SK-N-SH treated with all-trans-retinoic acid at 6 μM for 48 hours (cell line): ENCODE data around the gene CPPED1.
A peak's percentile ranks its signal among the peaks of the same experiment; 100 is the strongest.

ENCODE experiments used
- ATAC-seq: fragments of 200-7000 bp; cut with Tn5 transposase; 3 replicates; pipeline ENCODE4 v1.9.1; 2020; ENCODE audit warnings: mild to moderate bottlenecking, moderate library complexity
- ARNTL ChIP-seq: fragments of 450-650 bp; formaldehyde crosslinking; IDR thresholded peaks from 2 replicates; pipeline ENCODE4 v1.5.0; 2020; ENCODE audit warnings: low read depth, mild to moderate bottlenecking, moderate library complexity, borderline replicate concordance
- BACH2 ChIP-seq: fragments of 250-450 bp; sonication (Bioruptor Pico); IDR thresholded peaks from 2 replicates; pipeline ENCODE4 v1.9.0; 2021; ENCODE audit warnings: mild to moderate bottlenecking, borderline replicate concordance
- CSDC2 ChIP-seq: fragments of 250-450 bp; sonication (Bioruptor Pico); IDR thresholded peaks from 2 replicates; pipeline ENCODE4 v1.5.0; 2020; ENCODE audit warnings: mild to moderate bottlenecking, moderate library complexity
- GLIS3 ChIP-seq: fragments of 250-450 bp; sonication (Bioruptor Pico); IDR thresholded peaks from 2 replicates; pipeline ENCODE4 v1.5.0; 2020; ENCODE audit warnings: mild to moderate bottlenecking, moderate library complexity
- ISL1 ChIP-seq: fragments of 250-450 bp; sonication (Bioruptor Pico); IDR thresholded peaks from 2 replicates; pipeline ENCODE4 v2.1.2; 2022; ENCODE audit warnings: mild to moderate bottlenecking, moderate library complexity
- OSR1 ChIP-seq: fragments of 250-450 bp; sonication (Bioruptor Pico); IDR thresholded peaks from 2 replicates; pipeline ENCODE4 v1.8.0; 2022; ENCODE audit warnings: moderate library complexity, mild to moderate bottlenecking, inconsistent platforms
- PPARA ChIP-seq: fragments of 250-450 bp; sonication (Bioruptor Pico); IDR thresholded peaks from 2 replicates; pipeline ENCODE4 v1.5.0; 2020; ENCODE audit warnings: mild to moderate bottlenecking, borderline replicate concordance
- RARB ChIP-seq: fragments of 250-450 bp; sonication (Bioruptor Pico); IDR thresholded peaks from 2 replicates; pipeline ENCODE4 v1.8.0; 2021; ENCODE audit warnings: mild to moderate bottlenecking, moderate library complexity
- SNAI2 ChIP-seq: fragments of 250-450 bp; sonication (Bioruptor Pico); IDR thresholded peaks from 2 replicates; pipeline ENCODE4 v1.5.0; 2020; ENCODE audit warnings: mild to moderate bottlenecking, moderate library complexity
- TCF4 ChIP-seq: fragments of 250-450 bp; sonication (Bioruptor Pico); IDR thresholded peaks from 2 replicates; pipeline ENCODE4 v1.8.0; 2021; ENCODE audit warnings: mild to moderate bottlenecking, moderate library complexity, borderline replicate concordance
- TOX ChIP-seq: fragments of 250-450 bp; sonication (Bioruptor Pico); IDR thresholded peaks from 2 replicates; pipeline ENCODE4 v1.8.0; 2021; ENCODE audit warnings: mild to moderate bottlenecking, moderate library complexity, borderline replicate concordance
- ZC3H10 ChIP-seq: fragments of 250-450 bp; sonication (Bioruptor Pico); IDR thresholded peaks from 2 replicates; pipeline ENCODE4 v1.5.1; 2021; ENCODE audit warnings: mild to moderate bottlenecking, moderate library complexity
- ZFP3 ChIP-seq: fragments of 250-450 bp; sonication (Bioruptor Pico); IDR thresholded peaks from 2 replicates; pipeline ENCODE4 v1.5.0; 2020; ENCODE audit warnings: mild to moderate bottlenecking, moderate library complexity
- ZFP30 ChIP-seq: fragments of 450-650 bp; formaldehyde crosslinking; IDR thresholded peaks from 2 replicates; pipeline ENCODE4 v1.5.0; 2022; ENCODE audit warnings: mild to moderate bottlenecking, moderate library complexity
- ZNF70 ChIP-seq: fragments of 450-650 bp; formaldehyde crosslinking; IDR thresholded peaks from 2 replicates; pipeline ENCODE4 v1.5.0; 2020; ENCODE audit warnings: mild to moderate bottlenecking, moderate library complexity
- ZNF8 ChIP-seq: fragments of 450-650 bp; formaldehyde crosslinking; IDR thresholded peaks from 2 replicates; pipeline ENCODE4 v1.5.0; 2020; ENCODE audit warnings: mild to moderate bottlenecking, moderate library complexity
- TF ChIP-seq, protein P1 (sequence below): fragments of 250-450 bp; sonication (Bioruptor Pico); IDR thresholded peaks from 2 replicates; pipeline ENCODE4 v1.5.1; 2020; ENCODE audit warnings: low read depth, mild to moderate bottlenecking, moderate library complexity
- TF ChIP-seq, protein P2 (sequence below): fragments of 250-450 bp; sonication (Bioruptor Pico); IDR thresholded peaks from 2 replicates; pipeline ENCODE4 v1.8.0; 2020; ENCODE audit warnings: mild to moderate bottlenecking, moderate library complexity, borderline replicate concordance
- TF ChIP-seq, protein P3 (sequence below): fragments of 250-450 bp; sonication (Bioruptor Pico); IDR thresholded peaks from 2 replicates; pipeline ENCODE4 v1.5.1; 2021; ENCODE audit warnings: mild to moderate bottlenecking, moderate library complexity
- TF ChIP-seq, protein P4 (sequence below): fragments of 250-450 bp; sonication (Bioruptor Pico); IDR thresholded peaks from 2 replicates; pipeline ENCODE4 v1.5.0; 2020; ENCODE audit warnings: mild to moderate bottlenecking, moderate library complexity

CPPED1 gene

DNA sequence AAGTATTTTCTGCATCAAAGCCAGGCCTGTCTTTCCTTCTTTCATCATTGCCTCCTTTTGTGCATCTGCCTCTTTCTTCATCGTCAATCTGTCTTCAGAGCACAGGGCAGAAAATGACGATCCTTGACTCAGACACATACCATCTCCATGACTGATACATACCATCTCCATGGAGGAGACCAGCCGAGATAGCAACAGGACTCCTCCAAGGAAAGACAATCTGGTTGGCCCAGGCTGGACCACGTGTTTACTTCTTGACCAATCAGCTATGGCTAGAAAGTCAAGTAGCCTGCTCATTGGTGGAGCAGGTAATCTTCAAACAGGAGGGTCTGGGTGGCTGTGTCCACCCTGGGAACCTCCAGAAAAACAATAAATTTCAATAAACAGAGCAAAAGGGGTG is 164.6 kb downstream of the CPPED1 start (continued):
- TF ChIP-seq ARNTL (CRISPR knock-in tag): no peak
- TF ChIP-seq, protein P1, sequence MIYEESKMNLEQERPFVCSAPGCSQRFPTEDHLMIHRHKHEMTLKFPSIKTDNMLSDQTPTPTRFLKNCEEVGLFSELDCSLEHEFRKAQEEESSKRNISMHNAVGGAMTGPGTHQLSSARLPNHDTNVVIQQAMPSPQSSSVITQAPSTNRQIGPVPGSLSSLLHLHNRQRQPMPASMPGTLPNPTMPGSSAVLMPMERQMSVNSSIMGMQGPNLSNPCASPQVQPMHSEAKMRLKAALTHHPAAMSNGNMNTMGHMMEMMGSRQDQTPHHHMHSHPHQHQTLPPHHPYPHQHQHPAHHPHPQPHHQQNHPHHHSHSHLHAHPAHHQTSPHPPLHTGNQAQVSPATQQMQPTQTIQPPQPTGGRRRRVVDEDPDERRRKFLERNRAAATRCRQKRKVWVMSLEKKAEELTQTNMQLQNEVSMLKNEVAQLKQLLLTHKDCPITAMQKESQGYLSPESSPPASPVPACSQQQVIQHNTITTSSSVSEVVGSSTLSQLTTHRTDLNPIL (CRISPR knock-in tag): no peak

DNA sequence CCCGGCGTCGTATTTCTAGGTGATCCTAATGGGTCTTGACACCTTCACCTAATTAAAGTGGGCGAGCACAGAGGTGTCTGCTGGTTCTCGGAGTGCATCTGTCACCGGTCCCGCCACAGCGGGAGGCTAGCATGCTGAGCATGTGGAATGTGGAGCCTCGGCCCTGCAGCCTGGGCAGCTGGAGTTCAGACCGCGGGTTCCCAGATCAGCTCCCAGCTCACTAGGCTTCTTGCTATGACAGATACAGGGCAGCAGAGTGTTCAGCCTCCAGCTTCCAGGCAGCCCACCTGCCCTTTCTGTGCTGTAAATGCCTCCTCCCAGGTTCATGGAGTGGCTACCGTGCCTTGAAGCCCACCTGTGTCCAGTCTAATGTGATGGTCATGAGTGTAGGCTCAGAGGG is 166.7 kb downstream of the CPPED1 start:
- ATAC-seq: no peak
- TF ChIP-seq PPARA (CRISPR knock-in tag) (no peak), RARB (CRISPR knock-in tag) (no peak), OSR1 (CRISPR knock-in tag) (no peak), ZFP3 (no peak), ARNTL (CRISPR knock-in tag) (no peak), ZFP30 (no peak), ZNF70 (CRISPR knock-in tag) (no peak)
- TF ChIP-seq, protein P1 (CRISPR knock-in tag): no peak
- TF ChIP-seq, protein P2, sequence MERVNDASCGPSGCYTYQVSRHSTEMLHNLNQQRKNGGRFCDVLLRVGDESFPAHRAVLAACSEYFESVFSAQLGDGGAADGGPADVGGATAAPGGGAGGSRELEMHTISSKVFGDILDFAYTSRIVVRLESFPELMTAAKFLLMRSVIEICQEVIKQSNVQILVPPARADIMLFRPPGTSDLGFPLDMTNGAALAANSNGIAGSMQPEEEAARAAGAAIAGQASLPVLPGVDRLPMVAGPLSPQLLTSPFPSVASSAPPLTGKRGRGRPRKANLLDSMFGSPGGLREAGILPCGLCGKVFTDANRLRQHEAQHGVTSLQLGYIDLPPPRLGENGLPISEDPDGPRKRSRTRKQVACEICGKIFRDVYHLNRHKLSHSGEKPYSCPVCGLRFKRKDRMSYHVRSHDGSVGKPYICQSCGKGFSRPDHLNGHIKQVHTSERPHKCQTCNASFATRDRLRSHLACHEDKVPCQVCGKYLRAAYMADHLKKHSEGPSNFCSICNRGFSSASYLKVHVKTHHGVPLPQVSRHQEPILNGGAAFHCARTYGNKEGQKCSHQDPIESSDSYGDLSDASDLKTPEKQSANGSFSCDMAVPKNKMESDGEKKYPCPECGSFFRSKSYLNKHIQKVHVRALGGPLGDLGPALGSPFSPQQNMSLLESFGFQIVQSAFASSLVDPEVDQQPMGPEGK (CRISPR knock-in tag): no peak
- TF ChIP-seq, protein P3, sequence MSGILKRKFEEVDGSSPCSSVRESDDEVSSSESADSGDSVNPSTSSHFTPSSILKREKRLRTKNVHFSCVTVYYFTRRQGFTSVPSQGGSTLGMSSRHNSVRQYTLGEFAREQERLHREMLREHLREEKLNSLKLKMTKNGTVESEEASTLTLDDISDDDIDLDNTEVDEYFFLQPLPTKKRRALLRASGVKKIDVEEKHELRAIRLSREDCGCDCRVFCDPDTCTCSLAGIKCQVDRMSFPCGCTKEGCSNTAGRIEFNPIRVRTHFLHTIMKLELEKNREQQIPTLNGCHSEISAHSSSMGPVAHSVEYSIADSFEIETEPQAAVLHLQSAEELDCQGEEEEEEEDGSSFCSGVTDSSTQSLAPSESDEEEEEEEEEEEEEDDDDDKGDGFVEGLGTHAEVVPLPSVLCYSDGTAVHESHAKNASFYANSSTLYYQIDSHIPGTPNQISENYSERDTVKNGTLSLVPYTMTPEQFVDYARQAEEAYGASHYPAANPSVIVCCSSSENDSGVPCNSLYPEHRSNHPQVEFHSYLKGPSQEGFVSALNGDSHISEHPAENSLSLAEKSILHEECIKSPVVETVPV: no peak

DNA sequence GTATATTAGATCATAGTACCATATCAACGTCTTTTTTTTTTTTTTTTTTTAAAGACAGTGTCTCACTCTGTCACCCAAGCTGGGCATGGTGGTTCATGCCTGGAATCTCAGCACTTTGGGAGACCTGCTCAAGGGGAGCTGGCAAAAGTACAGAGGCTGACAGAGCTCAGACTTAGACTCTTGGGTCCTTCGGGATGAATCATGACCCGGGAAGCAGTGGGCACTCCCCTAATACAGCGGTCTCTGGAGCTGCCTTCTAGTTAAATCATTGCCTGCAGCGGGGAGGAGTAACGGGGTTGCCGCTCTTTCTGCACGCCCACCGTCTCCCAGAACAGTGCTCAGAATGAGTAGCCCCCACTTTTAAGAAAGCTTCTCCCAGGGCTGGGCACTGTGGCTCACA is 174.4 kb downstream of the CPPED1 start:
- no peak for TF ChIP-seq TOX
- TF ChIP-seq, protein P3: no peak
- TF ChIP-seq ZFP3: no peak
- TF ChIP-seq ZNF8 (CRISPR knock-in tag): no peak
- TF ChIP-seq ZNF70 (CRISPR knock-in tag): no peak
- TF ChIP-seq ISL1 (CRISPR knock-in tag): no peak
- TF ChIP-seq ZC3H10 (CRISPR knock-in tag): no peak
- ATAC-seq: no peak; the same call in 2 of the 3 replicates

DNA sequence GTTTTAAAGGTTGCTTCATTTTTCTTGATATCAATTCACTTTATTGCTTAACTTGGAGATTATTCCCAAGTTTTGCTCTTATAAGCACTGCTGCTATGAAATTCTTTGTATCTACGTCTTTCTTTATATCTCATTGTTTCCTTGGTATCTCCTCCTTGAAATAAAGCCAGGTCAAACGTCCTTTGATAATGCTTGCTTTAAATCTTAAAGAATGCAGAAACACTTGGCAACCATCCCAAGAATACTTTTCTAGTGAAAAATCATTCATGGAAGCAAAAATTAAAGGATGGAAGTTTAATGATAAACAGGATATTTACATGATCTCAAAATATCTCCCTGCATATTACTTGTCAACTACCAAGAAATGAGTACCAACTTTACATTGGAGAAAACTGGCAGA is 175.2 kb downstream of the CPPED1 start:
- TF ChIP-seq ZFP30 (no peak), TOX (no peak), ZNF70 (CRISPR knock-in tag) (no peak), ZC3H10 (CRISPR knock-in tag) (no peak), ZFP3 (no peak), GLIS3 (CRISPR knock-in tag) (no peak), TCF4 (CRISPR knock-in tag) (no peak), SNAI2 (no peak), ISL1 (CRISPR knock-in tag) (no peak), BACH2 (CRISPR knock-in tag) (no peak), CSDC2 (CRISPR knock-in tag) (no peak), ARNTL (CRISPR knock-in tag) (no peak), RARB (CRISPR knock-in tag) (no peak), ZNF8 (CRISPR knock-in tag) (no peak), PPARA (CRISPR knock-in tag) (no peak)
- TF ChIP-seq, protein P4, sequence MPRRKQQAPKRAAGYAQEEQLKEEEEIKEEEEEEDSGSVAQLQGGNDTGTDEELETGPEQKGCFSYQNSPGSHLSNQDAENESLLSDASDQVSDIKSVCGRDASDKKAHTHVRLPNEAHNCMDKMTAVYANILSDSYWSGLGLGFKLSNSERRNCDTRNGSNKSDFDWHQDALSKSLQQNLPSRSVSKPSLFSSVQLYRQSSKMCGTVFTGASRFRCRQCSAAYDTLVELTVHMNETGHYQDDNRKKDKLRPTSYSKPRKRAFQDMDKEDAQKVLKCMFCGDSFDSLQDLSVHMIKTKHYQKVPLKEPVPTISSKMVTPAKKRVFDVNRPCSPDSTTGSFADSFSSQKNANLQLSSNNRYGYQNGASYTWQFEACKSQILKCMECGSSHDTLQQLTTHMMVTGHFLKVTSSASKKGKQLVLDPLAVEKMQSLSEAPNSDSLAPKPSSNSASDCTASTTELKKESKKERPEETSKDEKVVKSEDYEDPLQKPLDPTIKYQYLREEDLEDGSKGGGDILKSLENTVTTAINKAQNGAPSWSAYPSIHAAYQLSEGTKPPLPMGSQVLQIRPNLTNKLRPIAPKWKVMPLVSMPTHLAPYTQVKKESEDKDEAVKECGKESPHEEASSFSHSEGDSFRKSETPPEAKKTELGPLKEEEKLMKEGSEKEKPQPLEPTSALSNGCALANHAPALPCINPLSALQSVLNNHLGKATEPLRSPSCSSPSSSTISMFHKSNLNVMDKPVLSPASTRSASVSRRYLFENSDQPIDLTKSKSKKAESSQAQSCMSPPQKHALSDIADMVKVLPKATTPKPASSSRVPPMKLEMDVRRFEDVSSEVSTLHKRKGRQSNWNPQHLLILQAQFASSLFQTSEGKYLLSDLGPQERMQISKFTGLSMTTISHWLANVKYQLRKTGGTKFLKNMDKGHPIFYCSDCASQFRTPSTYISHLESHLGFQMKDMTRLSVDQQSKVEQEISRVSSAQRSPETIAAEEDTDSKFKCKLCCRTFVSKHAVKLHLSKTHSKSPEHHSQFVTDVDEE (CRISPR knock-in tag): no peak
- TF ChIP-seq, protein P3: no peak
- TF ChIP-seq, protein P2 (CRISPR knock-in tag): no peak
- peak; percentile 30; the same call in 2 of the 3 replicates for ATAC-seq
